ENCODE data around the gene RNGTT.

Gene RNGTT

DNA sequence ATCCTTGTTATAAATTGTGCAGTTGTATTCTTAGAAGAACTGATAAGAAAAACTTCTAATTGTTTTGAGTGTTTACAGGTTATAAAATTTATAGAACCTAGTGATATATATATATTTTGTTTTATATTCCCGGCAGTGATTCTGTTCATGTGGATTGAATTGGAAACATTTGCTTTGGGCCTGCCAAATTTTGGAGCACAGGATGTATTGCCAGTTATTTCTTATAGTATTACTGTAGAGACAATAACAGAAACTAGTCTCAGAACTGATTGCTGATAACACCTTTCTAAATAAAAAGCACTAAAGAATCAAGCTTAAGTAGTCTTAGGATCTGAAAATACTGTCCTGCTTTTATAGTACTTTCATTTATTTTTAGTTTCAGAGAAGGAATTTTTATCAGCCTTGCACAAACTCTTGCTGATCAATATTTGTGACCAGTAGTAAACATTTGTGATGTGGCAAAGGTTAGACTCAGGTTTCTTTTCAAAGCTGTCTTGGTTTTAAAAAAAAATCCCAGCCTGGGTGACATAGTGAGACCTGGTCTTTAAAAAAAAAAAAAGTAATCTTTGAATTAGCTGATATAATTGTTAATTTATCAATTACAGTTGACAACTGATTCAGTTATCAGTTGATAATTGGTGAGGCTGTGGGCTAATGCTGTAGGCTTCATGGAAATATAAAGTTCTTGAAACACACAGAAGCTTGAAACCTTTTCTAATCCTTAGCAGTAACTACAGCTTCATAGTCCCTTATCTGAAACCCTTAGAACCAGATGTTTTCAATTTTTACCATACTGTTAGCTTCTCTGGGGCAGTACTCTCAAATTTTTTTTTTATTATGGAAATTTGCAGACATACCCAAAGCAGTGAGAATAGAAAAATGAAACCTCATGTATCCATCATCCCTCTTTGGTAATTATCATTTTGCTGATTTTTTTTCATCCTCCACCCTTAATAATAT is 42.4 kb downstream of the RNGTT start:
- H3K4me3 ChIP-seq (replicated peaks; ENCODE audit: low read depth, low read length), result no peak overlapping the region
- no peak for DNase-seq (ENCODE audit: low read depth)
- TF ChIP-seq, protein P1, sequence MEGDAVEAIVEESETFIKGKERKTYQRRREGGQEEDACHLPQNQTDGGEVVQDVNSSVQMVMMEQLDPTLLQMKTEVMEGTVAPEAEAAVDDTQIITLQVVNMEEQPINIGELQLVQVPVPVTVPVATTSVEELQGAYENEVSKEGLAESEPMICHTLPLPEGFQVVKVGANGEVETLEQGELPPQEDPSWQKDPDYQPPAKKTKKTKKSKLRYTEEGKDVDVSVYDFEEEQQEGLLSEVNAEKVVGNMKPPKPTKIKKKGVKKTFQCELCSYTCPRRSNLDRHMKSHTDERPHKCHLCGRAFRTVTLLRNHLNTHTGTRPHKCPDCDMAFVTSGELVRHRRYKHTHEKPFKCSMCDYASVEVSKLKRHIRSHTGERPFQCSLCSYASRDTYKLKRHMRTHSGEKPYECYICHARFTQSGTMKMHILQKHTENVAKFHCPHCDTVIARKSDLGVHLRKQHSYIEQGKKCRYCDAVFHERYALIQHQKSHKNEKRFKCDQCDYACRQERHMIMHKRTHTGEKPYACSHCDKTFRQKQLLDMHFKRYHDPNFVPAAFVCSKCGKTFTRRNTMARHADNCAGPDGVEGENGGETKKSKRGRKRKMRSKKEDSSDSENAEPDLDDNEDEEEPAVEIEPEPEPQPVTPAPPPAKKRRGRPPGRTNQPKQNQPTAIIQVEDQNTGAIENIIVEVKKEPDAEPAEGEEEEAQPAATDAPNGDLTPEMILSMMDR (IDR thresholded peaks at IDR 0.05; ENCODE audit: low read length, missing control alignments), result no peak

DNA sequence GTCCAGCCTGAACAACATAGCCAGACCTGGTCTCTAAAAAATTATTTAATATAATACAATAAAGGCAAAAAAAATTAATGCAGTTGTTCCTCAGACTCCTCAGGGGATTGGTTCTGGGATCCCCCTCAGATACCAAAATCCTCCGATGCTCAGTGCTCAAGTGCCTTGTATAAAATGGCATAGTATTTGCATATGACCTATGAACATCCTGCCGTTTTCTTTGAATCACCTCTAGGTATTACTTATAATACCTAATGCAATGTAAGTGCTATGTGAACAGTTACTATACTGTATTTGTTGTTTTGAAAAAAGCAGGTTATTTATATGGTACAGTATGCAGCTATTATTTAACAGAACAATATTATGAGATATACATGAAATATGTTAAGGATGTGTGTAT is 43.3 kb downstream of the RNGTT start:
- no peak overlapping the region for H3K4me3 ChIP-seq (replicated peaks; ENCODE audit: low read depth, low read length)
- DNase-seq (ENCODE audit: low read depth), result no peak
- TF ChIP-seq, protein P1 (IDR thresholded peaks at IDR 0.05; ENCODE audit: low read length, missing control alignments), result no peak

DNA sequence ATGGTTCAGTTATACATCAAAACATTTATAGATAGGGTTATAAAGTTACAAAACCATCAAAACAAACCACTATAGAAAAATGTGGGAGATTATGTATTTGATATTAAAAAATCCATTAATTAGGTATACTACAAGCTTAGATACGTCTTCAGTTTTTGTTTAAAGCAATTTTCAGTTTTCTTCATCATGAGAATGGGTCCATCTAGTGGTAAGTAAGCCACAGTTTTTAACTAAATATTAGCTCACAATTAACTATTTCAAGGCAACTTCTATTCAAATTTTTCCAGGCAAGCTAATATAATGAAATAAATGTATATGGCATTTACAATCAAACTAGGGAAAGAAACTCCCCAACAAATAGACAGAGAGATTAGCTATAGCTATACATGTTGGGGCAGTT is 44.4 kb downstream of the RNGTT start:
- TF ChIP-seq, protein P1 (IDR thresholded peaks at IDR 0.05; ENCODE audit: low read length, missing control alignments), result peak; percentile 31
- DNase-seq (ENCODE audit: low read depth), result peak; percentile 17
- H3K4me3 ChIP-seq (replicated peaks; ENCODE audit: low read depth, low read length), result no peak overlapping the region

DNA sequence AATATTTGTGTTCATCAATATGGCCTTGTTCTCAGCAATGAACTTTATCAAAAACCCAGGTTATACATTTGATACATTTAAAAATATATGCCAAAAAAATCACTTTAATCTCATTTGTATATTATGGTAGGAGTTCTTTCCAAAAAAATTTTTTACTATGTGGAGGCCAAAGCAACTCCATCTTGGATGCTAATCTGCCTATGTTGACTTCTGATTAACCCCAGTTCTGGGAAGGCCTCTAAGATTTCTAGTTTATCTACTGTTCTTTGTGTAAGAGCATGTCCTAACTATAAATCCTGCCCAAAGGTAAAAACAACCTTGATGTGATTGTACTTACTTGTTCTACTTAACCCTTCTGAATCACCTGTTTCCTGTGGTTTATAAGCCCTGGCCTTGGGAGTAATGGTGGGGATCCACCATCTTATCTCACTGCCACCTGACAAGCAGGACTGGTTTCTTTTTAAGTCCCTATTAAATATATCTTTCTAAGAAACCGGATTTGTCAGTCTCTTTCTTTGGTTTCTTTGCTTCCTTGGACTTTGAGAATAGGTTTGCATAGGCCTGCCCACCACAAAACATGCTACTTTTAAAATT is 46.7 kb downstream of the RNGTT start:
- DNase-seq (ENCODE audit: low read depth), result no peak
- H3K4me3 ChIP-seq (replicated peaks; ENCODE audit: low read depth, low read length), result no peak overlapping the region
- TF ChIP-seq, protein P1 (IDR thresholded peaks at IDR 0.05; ENCODE audit: low read length, missing control alignments), result no peak

DNA sequence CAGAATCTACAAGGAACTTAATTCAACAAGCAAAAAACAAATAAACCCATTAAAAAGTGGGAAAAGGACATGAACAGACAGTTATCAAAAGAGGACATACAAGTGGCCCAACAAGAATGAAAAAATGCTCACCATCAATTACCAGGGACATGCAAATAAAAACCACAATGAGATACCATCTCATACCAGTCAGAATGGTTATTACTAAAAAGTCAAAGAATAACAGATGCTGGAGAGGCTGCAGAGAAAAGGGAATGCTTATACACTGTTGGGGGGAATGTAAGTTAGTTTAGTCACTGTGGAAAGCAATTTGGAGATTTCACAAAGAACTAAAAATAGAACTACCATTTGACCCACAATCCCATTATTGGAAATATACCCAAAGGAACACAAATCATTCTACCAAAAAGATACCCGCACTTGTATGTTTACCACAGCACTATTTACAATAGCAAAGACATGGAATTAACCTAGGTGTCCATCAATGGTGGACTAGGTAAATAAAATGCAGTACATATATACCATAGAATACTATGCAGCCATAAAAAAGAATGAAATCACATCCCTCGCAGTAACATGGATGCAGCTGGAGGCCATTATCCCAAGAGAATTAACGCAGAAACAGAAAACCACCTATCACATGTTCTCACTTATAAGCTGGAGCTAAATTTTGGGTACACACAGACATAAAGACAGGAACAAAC is 48.4 kb downstream of the RNGTT start:
- DNase-seq (ENCODE audit: low read depth), result no peak
- no peak overlapping the region for H3K4me3 ChIP-seq (replicated peaks; ENCODE audit: low read depth, low read length)
- TF ChIP-seq, protein P1 (IDR thresholded peaks at IDR 0.05; ENCODE audit: low read length, missing control alignments), result no peak

DNA sequence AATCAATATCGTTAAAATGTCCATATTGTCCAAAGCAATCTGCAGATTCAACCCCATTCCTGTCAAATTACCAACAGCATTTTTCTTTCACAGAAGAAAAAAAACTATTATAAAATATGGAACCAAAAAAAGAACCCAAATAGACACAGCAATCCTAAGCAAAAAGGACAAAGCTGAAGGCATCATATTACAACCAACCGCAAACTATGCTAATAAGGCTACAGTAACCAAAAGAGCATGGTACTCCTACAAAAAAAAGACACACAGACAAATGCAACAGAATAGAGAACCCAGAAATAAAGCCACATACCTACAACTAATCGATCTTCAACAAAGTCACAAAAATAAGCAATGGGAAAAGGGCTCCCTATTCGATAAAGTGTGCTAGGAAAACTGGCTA is 49.2 kb downstream of the RNGTT start:
- no peak overlapping the region for H3K4me3 ChIP-seq (replicated peaks; ENCODE audit: low read depth, low read length)
- TF ChIP-seq, protein P1 (IDR thresholded peaks at IDR 0.05; ENCODE audit: low read length, missing control alignments), result no peak
- no peak for DNase-seq (ENCODE audit: low read depth)

All from fibroblast of pulmonary artery (primary cell).